DMS53 treated with DMSO at 0.1 percent for 48 hours (cell line): ENCODE data around the gene AGPS.
A peak's percentile ranks its signal among the peaks of the same experiment; 100 is the strongest.
"Not testable (repeated sequence)": the region's sequence is repeated elsewhere in the genome, so short reads cannot be mapped to it uniquely, and the experiment has no call there.

Source experiments
- DNase-seq: peaks from one replicate; lab custom pipeline; 2025; ENCODE audit not compliant: unreplicated experiment; lab: John Stamatoyannopoulos, UW

The AGPS gene

GRCh38 chr2:177466337-177467195, 74.0 kb downstream of the AGPS start:
- no peak for DNase-seq

- DNase-seq, result no peak
Measured at GRCh38 chr2:177467646-177468045, 75.1 kb downstream of the AGPS start.

- DNase-seq, result no peak
Measured at GRCh38 chr2:177471990-177472389, 79.4 kb downstream of the AGPS start.

GRCh38 chr2:177474301-177474700, 81.7 kb downstream of the AGPS start:
- no peak for DNase-seq

- DNase-seq, result no peak
Measured at GRCh38 chr2:177474998-177475397, 82.4 kb downstream of the AGPS start.

GRCh38 chr2:177476897-177477296, 84.3 kb downstream of the AGPS start:
- no peak for DNase-seq

GRCh38 chr2:177478029-177478428, 85.5 kb downstream of the AGPS start:
- no peak for DNase-seq

GRCh38 chr2:177478907-177479306, 86.3 kb downstream of the AGPS start:
- DNase-seq, result no peak

GRCh38 chr2:177482195-177482594, 89.6 kb downstream of the AGPS start:
- no peak for DNase-seq

- no peak for DNase-seq
Measured at GRCh38 chr2:177483531-177483930, 91.0 kb downstream of the AGPS start.

- no peak for DNase-seq
Measured at GRCh38 chr2:177484180-177484795, 91.7 kb downstream of the AGPS start.

- not testable (repeated sequence) for DNase-seq
Measured at GRCh38 chr2:177485657-177486056, 93.1 kb downstream of the AGPS start.

- peak; percentile 42 for DNase-seq
Measured at GRCh38 chr2:177489719-177490301, 97.2 kb downstream of the AGPS start.

GRCh38 chr2:177495945-177496344, 103.4 kb downstream of the AGPS start:
- no peak for DNase-seq

- no peak for DNase-seq
Measured at GRCh38 chr2:177496921-177497320, 104.3 kb downstream of the AGPS start.

GRCh38 chr2:177501186-177501585, 108.6 kb downstream of the AGPS start:
- DNase-seq, result no peak

GRCh38 chr2:177506505-177506904, 113.9 kb downstream of the AGPS start:
- no peak for DNase-seq

GRCh38 chr2:177506998-177507397, 114.4 kb downstream of the AGPS start:
- DNase-seq, result no peak

GRCh38 chr2:177516824-177517544, 124.4 kb downstream of the AGPS start:
- DNase-seq, result no peak

- DNase-seq, result no peak
Measured at GRCh38 chr2:177518754-177519153, 126.2 kb downstream of the AGPS start.

- no peak for DNase-seq
Measured at GRCh38 chr2:177519534-177520115, 127.1 kb downstream of the AGPS start.
